SK-N-SH (cell line): ENCODE data around the gene ARHGAP26.

Experiments
- CHD2 ChIP-seq: fragments of 150-350 bp; IDR thresholded peaks from 2 replicates; pipeline ENCODE4 v1.6.1; 2018; ENCODE audit warnings: low read length; ENCODE audit not compliant: partially characterized antibody
- EP300 ChIP-seq, 2 experiments: IDR thresholded peaks; 2 replicates each; pipeline versions ENCODE4 v1.4.0 to v1.6.1; 2012; ENCODE audit warnings: borderline replicate concordance in 1 of 2, low read depth in 1 of 2, low read length in 1 of 2
- EZH2phosphoT487 ChIP-seq: fragments of 200-600 bp; sonication (generic); IDR thresholded peaks from 2 replicates; pipeline ENCODE4 v1.6.1; 2017; ENCODE audit warnings: low read depth, mixed run types, mild to moderate bottlenecking, antibody characterized with exemption, moderate library complexity, borderline replicate concordance
- GABPA ChIP-seq: IDR thresholded peaks from 2 replicates; pipeline ENCODE4 v1.4.0; 2012; ENCODE audit warnings: low read depth, mild to moderate bottlenecking
- JUND ChIP-seq: IDR thresholded peaks from 2 replicates; pipeline ENCODE4 v1.4.0; 2012
- MXI1 ChIP-seq: IDR thresholded peaks from 2 replicates; pipeline ENCODE4 v1.6.1; 2012; ENCODE audit warnings: mild to moderate bottlenecking, low read depth, low read length, improper control_type of control experiment
- POLR2AphosphoS5 ChIP-seq: IDR thresholded peaks from 2 replicates; pipeline ENCODE4 v1.6.1; 2012; ENCODE audit warnings: low read depth, low read length
- RFX5 ChIP-seq: IDR thresholded peaks from 2 replicates; pipeline ENCODE4 v1.6.1; 2012; ENCODE audit warnings: mild to moderate bottlenecking, improper control_type of control experiment, low read length
- TAF1 ChIP-seq: IDR thresholded peaks from 2 replicates; pipeline ENCODE4 v1.6.1; 2012; ENCODE audit warnings: low read depth, mild to moderate bottlenecking, low read length, moderate library complexity, borderline replicate concordance
- TEAD4 ChIP-seq: IDR thresholded peaks from 2 replicates; pipeline ENCODE4 v1.4.0; 2012; ENCODE audit warnings: mild to moderate bottlenecking, borderline replicate concordance; ENCODE audit not compliant: insufficient read depth
- TF ChIP-seq, protein P1 (sequence below): fragments of 200-600 bp; sonication (generic); IDR thresholded peaks from 2 replicates; pipeline ENCODE4 v1.6.1; 2017; ENCODE audit warnings: antibody characterized with exemption, mild to moderate bottlenecking, moderate library complexity
- TF ChIP-seq, protein P2 (sequence below): IDR thresholded peaks from 2 replicates; pipeline ENCODE4 v1.6.1; 2012; ENCODE audit warnings: mild to moderate bottlenecking, low read depth, low read length, moderate library complexity
- TF ChIP-seq, protein P3 (sequence below): IDR thresholded peaks from 2 replicates; pipeline ENCODE4; 2012
- TF ChIP-seq, protein P4 (sequence below): fragments of 150-350 bp; IDR thresholded peaks from 2 replicates; pipeline ENCODE4 v1.6.1; 2017; ENCODE audit warnings: antibody characterized with exemption, low read length, low read depth, borderline replicate concordance

DNA sequence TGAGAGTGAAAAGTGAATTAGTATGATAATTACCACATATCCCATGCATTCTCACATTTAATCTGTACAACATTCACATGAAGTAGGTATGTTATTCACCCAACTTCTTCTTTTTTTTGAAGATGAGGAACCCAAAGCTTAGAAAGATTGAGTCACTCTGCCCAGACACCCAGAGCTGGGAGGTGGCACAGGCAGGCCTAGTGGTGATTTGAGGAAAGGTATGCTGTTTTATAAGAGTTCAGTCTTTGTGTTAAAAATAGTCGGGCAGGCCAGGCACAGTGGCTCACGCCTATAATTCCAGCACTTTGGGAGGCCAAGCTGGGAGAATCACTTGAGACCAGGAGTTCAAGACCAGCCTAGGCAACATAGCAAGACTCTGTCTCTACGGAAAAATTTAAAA is 348.0 kb downstream of the ARHGAP26 start:
- TF ChIP-seq, protein P1, sequence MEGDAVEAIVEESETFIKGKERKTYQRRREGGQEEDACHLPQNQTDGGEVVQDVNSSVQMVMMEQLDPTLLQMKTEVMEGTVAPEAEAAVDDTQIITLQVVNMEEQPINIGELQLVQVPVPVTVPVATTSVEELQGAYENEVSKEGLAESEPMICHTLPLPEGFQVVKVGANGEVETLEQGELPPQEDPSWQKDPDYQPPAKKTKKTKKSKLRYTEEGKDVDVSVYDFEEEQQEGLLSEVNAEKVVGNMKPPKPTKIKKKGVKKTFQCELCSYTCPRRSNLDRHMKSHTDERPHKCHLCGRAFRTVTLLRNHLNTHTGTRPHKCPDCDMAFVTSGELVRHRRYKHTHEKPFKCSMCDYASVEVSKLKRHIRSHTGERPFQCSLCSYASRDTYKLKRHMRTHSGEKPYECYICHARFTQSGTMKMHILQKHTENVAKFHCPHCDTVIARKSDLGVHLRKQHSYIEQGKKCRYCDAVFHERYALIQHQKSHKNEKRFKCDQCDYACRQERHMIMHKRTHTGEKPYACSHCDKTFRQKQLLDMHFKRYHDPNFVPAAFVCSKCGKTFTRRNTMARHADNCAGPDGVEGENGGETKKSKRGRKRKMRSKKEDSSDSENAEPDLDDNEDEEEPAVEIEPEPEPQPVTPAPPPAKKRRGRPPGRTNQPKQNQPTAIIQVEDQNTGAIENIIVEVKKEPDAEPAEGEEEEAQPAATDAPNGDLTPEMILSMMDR: no peak
- TF ChIP-seq EP300 (IDR thresholded peaks at IDR 0.05; ENCODE audit: borderline replicate concordance in 1 of 2, low read depth in 1 of 2, low read length in 1 of 2) (no peak), CHD2 (no peak), MXI1 (no peak), TAF1 (no peak), RFX5 (no peak), JUND (no peak), TEAD4 (no peak), GABPA (no peak), POLR2AphosphoS5 (no peak), EZH2phosphoT487 (no peak)
- TF ChIP-seq, protein P2, sequence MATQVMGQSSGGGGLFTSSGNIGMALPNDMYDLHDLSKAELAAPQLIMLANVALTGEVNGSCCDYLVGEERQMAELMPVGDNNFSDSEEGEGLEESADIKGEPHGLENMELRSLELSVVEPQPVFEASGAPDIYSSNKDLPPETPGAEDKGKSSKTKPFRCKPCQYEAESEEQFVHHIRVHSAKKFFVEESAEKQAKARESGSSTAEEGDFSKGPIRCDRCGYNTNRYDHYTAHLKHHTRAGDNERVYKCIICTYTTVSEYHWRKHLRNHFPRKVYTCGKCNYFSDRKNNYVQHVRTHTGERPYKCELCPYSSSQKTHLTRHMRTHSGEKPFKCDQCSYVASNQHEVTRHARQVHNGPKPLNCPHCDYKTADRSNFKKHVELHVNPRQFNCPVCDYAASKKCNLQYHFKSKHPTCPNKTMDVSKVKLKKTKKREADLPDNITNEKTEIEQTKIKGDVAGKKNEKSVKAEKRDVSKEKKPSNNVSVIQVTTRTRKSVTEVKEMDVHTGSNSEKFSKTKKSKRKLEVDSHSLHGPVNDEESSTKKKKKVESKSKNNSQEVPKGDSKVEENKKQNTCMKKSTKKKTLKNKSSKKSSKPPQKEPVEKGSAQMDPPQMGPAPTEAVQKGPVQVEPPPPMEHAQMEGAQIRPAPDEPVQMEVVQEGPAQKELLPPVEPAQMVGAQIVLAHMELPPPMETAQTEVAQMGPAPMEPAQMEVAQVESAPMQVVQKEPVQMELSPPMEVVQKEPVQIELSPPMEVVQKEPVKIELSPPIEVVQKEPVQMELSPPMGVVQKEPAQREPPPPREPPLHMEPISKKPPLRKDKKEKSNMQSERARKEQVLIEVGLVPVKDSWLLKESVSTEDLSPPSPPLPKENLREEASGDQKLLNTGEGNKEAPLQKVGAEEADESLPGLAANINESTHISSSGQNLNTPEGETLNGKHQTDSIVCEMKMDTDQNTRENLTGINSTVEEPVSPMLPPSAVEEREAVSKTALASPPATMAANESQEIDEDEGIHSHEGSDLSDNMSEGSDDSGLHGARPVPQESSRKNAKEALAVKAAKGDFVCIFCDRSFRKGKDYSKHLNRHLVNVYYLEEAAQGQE: no peak
- TF ChIP-seq, protein P3, sequence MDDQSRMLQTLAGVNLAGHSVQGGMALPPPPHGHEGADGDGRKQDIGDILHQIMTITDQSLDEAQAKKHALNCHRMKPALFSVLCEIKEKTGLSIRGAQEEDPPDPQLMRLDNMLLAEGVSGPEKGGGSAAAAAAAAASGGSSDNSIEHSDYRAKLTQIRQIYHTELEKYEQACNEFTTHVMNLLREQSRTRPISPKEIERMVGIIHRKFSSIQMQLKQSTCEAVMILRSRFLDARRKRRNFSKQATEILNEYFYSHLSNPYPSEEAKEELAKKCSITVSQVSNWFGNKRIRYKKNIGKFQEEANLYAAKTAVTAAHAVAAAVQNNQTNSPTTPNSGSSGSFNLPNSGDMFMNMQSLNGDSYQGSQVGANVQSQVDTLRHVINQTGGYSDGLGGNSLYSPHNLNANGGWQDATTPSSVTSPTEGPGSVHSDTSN: no peak
- TF ChIP-seq, protein P4, sequence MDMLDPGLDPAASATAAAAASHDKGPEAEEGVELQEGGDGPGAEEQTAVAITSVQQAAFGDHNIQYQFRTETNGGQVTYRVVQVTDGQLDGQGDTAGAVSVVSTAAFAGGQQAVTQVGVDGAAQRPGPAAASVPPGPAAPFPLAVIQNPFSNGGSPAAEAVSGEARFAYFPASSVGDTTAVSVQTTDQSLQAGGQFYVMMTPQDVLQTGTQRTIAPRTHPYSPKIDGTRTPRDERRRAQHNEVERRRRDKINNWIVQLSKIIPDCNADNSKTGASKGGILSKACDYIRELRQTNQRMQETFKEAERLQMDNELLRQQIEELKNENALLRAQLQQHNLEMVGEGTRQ: no peak
